OCI-LY1 (cell line): Measurements from ENCODE around the gene IGFBPL1.

Experiments
- EZH2 ChIP-seq: fragments of 200-600 bp; sonication (generic), shearing (Covaris generic); IDR thresholded peaks from 2 replicates; pipeline ENCODE4 v1.8.0; 2017; ENCODE audit warnings: borderline replicate concordance, mixed run types, mild to moderate bottlenecking, antibody characterized with exemption, low read length, moderate library complexity, mixed read lengths
- TF ChIP-seq, protein P1 (sequence below): fragments of 200-600 bp; sonication (generic), shearing (Covaris generic); IDR thresholded peaks from 2 replicates; pipeline ENCODE4 v1.5.1; 2017; ENCODE audit warnings: mild to moderate bottlenecking, antibody characterized with exemption, low read length, moderate library complexity, mixed read lengths

GRCh38 chr9:38439291-38439915 lies 15.1 kb upstream of the IGFBPL1 start:
- TF ChIP-seq, protein P1, sequence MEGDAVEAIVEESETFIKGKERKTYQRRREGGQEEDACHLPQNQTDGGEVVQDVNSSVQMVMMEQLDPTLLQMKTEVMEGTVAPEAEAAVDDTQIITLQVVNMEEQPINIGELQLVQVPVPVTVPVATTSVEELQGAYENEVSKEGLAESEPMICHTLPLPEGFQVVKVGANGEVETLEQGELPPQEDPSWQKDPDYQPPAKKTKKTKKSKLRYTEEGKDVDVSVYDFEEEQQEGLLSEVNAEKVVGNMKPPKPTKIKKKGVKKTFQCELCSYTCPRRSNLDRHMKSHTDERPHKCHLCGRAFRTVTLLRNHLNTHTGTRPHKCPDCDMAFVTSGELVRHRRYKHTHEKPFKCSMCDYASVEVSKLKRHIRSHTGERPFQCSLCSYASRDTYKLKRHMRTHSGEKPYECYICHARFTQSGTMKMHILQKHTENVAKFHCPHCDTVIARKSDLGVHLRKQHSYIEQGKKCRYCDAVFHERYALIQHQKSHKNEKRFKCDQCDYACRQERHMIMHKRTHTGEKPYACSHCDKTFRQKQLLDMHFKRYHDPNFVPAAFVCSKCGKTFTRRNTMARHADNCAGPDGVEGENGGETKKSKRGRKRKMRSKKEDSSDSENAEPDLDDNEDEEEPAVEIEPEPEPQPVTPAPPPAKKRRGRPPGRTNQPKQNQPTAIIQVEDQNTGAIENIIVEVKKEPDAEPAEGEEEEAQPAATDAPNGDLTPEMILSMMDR = no peak
- TF ChIP-seq EZH2 = no peak
